HFFc6 (cell line): Measurements from ENCODE around the gene FAM13C. TPM values are rescaled to one million over a fixed set of nuclear protein-coding genes. Genes with fewer than 3 reads are reported as not detected.

Experiments
- DNase-seq: peaks from one replicate; pipeline ENCODE4 v3.0.0-alpha.2; 2018
- H3K27ac Mint-ChIP-seq: 2 replicates; pipeline ENCODE4 v1.8.0; 2020; ENCODE audit warnings: mild to moderate bottlenecking, mixed read lengths
- H3K27me3 Mint-ChIP-seq: 2 replicates; pipeline ENCODE4 v1.8.0; 2021; ENCODE audit warnings: mild to moderate bottlenecking, moderate library complexity, mixed read lengths; ENCODE audit not compliant: insufficient read depth
- H3K36me3 Mint-ChIP-seq: 2 replicates; pipeline ENCODE4 v1.8.0; 2021; ENCODE audit warnings: low read depth, mixed read lengths
- H3K4me1 Mint-ChIP-seq: 2 replicates; pipeline ENCODE4 v1.8.0; 2020; ENCODE audit warnings: low read depth, mixed read lengths
- H3K4me3 Mint-ChIP-seq: 2 replicates; pipeline ENCODE4 v1.8.0; 2020; ENCODE audit warnings: mild to moderate bottlenecking, moderate library complexity, mixed read lengths
- H3K9me3 Mint-ChIP-seq: 2 replicates; pipeline ENCODE4 v1.8.0; 2020; ENCODE audit warnings: mild to moderate bottlenecking, mixed read lengths
- total RNA-seq, 6 experiments: library from RNA; stranded (reverse); fragmentation: NEBNext Ultra II Directional; extraction: Animal tissue kit (Norgen Biotek cat#: 25700); gene quantifications; 2 replicates in 1 of 6; 3 replicates in 5 of 6; pipeline ENCODE4 v1.2.3, GENCODE V29; 2021
- TF ChIP-seq, protein P1 (sequence below): fragments of 200-600 bp; sonication (generic); IDR thresholded peaks from 2 replicates; pipeline ENCODE4 v1.5.0; 2021; ENCODE audit warnings: antibody characterized with exemption, mild to moderate bottlenecking

FAM13C gene
- total RNA-seq, 6 experiments from 2014 or later = not detected

DNA sequence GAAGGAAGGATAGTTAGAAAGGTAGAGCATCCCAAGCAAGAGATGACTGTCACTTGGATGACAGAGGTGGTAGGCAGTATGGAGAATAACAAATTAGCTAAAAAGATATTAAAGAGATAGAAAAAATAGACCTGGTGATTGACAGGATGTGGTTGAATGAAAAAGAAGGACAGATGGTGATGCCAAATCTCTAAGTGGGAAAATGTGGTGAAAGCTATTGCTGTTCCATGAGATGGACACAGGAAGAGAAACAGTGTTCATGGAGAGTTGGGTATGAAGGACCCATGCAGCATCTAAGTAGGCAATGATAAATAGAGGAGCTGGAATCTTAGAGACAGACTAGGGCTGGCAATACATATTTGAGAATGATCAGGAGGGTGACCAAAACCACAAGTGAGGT, 30.7 kb downstream of the FAM13C start:
- H3K36me3 Mint-ChIP-seq = no peaks in the 10 kb centered on the region
- no peak overlapping the region for H3K4me3 Mint-ChIP-seq
- TF ChIP-seq, protein P1, sequence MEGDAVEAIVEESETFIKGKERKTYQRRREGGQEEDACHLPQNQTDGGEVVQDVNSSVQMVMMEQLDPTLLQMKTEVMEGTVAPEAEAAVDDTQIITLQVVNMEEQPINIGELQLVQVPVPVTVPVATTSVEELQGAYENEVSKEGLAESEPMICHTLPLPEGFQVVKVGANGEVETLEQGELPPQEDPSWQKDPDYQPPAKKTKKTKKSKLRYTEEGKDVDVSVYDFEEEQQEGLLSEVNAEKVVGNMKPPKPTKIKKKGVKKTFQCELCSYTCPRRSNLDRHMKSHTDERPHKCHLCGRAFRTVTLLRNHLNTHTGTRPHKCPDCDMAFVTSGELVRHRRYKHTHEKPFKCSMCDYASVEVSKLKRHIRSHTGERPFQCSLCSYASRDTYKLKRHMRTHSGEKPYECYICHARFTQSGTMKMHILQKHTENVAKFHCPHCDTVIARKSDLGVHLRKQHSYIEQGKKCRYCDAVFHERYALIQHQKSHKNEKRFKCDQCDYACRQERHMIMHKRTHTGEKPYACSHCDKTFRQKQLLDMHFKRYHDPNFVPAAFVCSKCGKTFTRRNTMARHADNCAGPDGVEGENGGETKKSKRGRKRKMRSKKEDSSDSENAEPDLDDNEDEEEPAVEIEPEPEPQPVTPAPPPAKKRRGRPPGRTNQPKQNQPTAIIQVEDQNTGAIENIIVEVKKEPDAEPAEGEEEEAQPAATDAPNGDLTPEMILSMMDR = no peak
- no peaks in the 10 kb centered on the region for H3K27me3 Mint-ChIP-seq
- DNase-seq = no peak
- no peak overlapping the region for H3K27ac Mint-ChIP-seq
- H3K4me1 Mint-ChIP-seq = no peaks in the 10 kb centered on the region
- H3K9me3 Mint-ChIP-seq = peaks cover 17% of the 10 kb centered on the region; the same call in 1 of the 2 replicates

DNA sequence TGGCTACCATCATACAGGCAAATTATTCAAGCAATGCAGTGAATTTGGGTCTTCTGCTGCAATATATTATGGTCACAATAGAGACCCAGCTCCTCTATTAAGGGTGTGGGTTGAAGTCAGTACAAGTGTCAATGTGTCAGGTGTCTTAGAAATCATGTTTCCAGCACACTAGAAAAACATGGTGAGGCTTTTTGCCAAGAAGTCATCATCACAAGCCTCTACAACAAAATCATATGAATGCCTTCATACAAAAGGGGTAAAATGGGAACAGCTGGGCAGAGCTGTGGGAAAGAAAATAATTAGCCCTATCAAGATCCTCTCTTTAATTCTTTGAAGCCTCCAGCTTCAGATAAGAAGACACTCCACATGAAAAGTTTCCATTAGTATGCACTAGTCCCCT, 37.2 kb downstream of the FAM13C start:
- H3K9me3 Mint-ChIP-seq = peaks cover 31% of the 10 kb centered on the region; the same call in 1 of the 2 replicates
- peaks cover 3% of the 10 kb centered on the region; the same call in 1 of the 2 replicates for H3K27me3 Mint-ChIP-seq
- H3K4me3 Mint-ChIP-seq = no peak overlapping the region
- no peaks in the 10 kb centered on the region for H3K36me3 Mint-ChIP-seq
- TF ChIP-seq, protein P1 = no peak
- no peaks in the 10 kb centered on the region for H3K4me1 Mint-ChIP-seq
- DNase-seq = no peak
- H3K27ac Mint-ChIP-seq = no peak overlapping the region

DNA sequence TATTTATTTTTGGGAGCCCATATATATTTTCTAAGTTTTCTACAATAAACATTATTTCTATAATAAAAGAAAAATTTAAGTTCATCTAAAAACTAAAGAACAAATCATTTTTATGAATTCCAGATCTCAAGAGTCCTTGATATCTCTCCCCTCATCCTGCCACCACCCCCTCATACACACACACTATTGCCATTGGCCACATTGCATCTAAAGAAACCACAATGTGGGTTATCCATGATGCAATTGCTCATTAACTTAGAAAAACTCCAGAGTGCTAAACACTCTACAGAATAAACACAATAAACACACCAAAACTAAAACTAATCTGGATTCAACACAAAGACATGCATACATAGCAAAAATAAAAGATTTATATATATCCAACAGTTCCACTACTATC, 37.8 kb downstream of the FAM13C start:
- Mint-ChIP-seq H3K9me3 (peaks cover 31% of the 10 kb centered on the region; the same call in 1 of the 2 replicates), H3K4me3 (no peak overlapping the region), H3K27me3 (peaks cover 3% of the 10 kb centered on the region; the same call in 1 of the 2 replicates), H3K36me3 (no peaks in the 10 kb centered on the region), H3K4me1 (no peaks in the 10 kb centered on the region), H3K27ac (no peak overlapping the region)
- DNase-seq = no peak
- TF ChIP-seq, protein P1 = no peak

DNA sequence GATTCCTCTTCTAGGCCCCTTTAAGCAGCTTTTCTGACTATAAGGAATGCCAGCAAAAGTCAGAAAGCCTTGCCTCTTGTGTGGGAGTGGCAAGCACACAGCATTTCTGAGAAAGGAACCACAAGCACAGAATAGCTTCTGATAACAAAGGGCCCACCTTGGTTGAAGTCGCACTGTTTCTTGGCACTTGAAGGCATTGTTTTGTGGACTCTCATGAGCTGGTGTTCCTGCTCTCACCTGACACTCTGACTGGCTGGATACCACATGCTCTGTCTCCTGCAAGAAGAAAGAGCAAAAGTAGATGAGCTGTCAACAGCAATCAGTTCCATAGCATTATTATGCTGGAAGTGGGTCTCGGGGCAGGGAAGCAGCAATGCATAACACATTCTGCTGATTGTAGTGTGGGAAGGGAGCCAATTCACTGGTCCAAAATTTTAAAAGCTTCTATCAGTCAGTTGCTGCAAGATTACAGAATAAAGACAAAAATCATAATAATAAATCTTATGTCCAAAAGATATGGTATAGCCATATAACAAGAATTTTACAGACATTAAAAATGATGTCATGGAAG, 38.4 kb downstream of the FAM13C start:
- Mint-ChIP-seq H3K27me3 (peaks cover 3% of the 10 kb centered on the region; the same call in 1 of the 2 replicates), H3K4me1 (no peaks in the 10 kb centered on the region), H3K4me3 (no peak overlapping the region), H3K36me3 (no peaks in the 10 kb centered on the region), H3K27ac (no peak overlapping the region), H3K9me3 (peaks cover 30% of the 10 kb centered on the region; the same call in 1 of the 2 replicates)
- no peak for DNase-seq
- TF ChIP-seq, protein P1 = no peak

DNA sequence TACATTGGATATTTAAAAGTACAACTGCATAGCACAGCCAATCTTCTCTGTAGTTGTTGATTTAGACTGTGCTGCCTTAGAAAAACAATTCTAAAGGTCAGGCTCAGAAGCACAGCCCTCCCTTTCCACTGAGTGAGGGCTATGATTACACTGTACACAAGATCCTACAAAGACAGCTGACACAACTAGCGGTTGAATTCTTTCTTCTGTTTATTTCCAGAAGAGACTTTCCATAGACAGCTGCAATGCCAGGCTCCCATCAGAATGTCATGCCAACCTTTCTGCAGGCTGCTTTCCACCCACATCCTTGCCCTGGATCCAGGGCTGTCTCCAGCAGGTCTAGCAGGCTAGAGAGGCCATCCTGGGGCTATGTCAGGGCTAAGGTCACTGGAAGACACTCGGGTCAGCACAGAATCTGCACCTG, 39.3 kb downstream of the FAM13C start:
- no peak for DNase-seq
- no peak overlapping the region for H3K27ac Mint-ChIP-seq
- H3K36me3 Mint-ChIP-seq = no peaks in the 10 kb centered on the region
- H3K4me1 Mint-ChIP-seq = no peaks in the 10 kb centered on the region
- TF ChIP-seq, protein P1 = no peak
- H3K9me3 Mint-ChIP-seq = peaks cover 21% of the 10 kb centered on the region; the same call in 1 of the 2 replicates
- H3K4me3 Mint-ChIP-seq = no peak overlapping the region
- H3K27me3 Mint-ChIP-seq = peaks cover 3% of the 10 kb centered on the region; the same call in 1 of the 2 replicates
